ENCODE data around the gene KIF1C. TPM values are rescaled to one million over a fixed set of nuclear protein-coding genes. Genes with fewer than 3 reads are reported as not detected.

The KIF1C gene
- 61.7 and 68.4 TPM in 2 replicates for total RNA-seq
- long read RNA-seq, partial matches to known transcripts, result 3 of 4 reads
- long read RNA-seq, other reads (novel, unspliced or antisense), result 1 of 4 reads

GRCh38 chr17:4997302-4998026 lies at the start of gene KIF1C, which contains the start of gene INCA1:
TSS of gene KIF1C (plus strand) at chr17:4997950. CDS start at chr17:5000247, 2,297 bp downstream.
TSS of gene INCA1 (minus strand) at chr17:4997522. CDS start at chr17:4994437, 3,085 bp downstream.
- Mint-ChIP-seq H3K27ac (ENCODE audit: unreplicated experiment) (peak within 1 kb of the TSS; percentile 62), H3K27me3 (ENCODE audit: low read depth) (peaks cover 7% of the 10 kb centered on the region), H3K4me3 (peak within 1 kb of the TSS; percentile 88), H3K36me3 (ENCODE audit: low read depth) (peaks cover 5% of the 10 kb centered on the region), H3K9me3 (no peaks in the 10 kb centered on the region), H3K4me1 (peaks cover 15% of the 10 kb centered on the region)
- DNase-seq (ENCODE audit: low read depth, low spot score), result peak; percentile 84
- TF ChIP-seq CTCF (conservative IDR thresholded peaks at IDR 0.05), result peak; percentile 39

- Mint-ChIP-seq H3K4me1 (peaks cover 48% of the 10 kb centered on the region), H3K27ac (ENCODE audit: unreplicated experiment) (peak within 1 kb of the TSS; percentile 97), H3K36me3 (ENCODE audit: low read depth) (peaks cover 14% of the 10 kb centered on the region), H3K4me3 (peak within 1 kb of the TSS; percentile 96), H3K9me3 (no peaks in the 10 kb centered on the region), H3K27me3 (ENCODE audit: low read depth) (peaks cover 7% of the 10 kb centered on the region)
- DNase-seq (ENCODE audit: low read depth, low spot score), result peak; percentile 66
- TF ChIP-seq CTCF (conservative IDR thresholded peaks at IDR 0.05), result no peak
Measured at GRCh38 chr17:4948166-4948930, 49.4 kb upstream of the KIF1C start, which contains the start of gene PFN1. TSS of gene PFN1 (minus strand) at chr17:4948530. CDS start at chr17:4948394, 136 bp downstream.

GRCh38 chr17:4948931-4949320 lies 48.8 kb upstream of the KIF1C start:
- Mint-ChIP-seq H3K27me3 (ENCODE audit: low read depth) (peaks cover 7% of the 10 kb centered on the region), H3K9me3 (no peaks in the 10 kb centered on the region)

GRCh38 chr17:4949321-4950074 lies 48.3 kb upstream of the KIF1C start:
- Mint-ChIP-seq H3K4me3 (peak overlapping the region; percentile 96), H3K9me3 (no peaks in the 10 kb centered on the region), H3K36me3 (ENCODE audit: low read depth) (peaks cover 12% of the 10 kb centered on the region), H3K4me1 (peaks cover 45% of the 10 kb centered on the region), H3K27me3 (ENCODE audit: low read depth) (peaks cover 7% of the 10 kb centered on the region), H3K27ac (ENCODE audit: unreplicated experiment) (peak overlapping the region; percentile 12)
- TF ChIP-seq CTCF (conservative IDR thresholded peaks at IDR 0.05), result no peak
- peak; percentile 65 for DNase-seq (ENCODE audit: low read depth, low spot score)

More at GRCh38 chr17:4948931-4949320, 48.8 kb upstream of the KIF1C start:
- peak; percentile 67 for DNase-seq (ENCODE audit: low read depth, low spot score)
- Mint-ChIP-seq H3K27ac (ENCODE audit: unreplicated experiment) (peak overlapping the region; percentile 12), H3K4me3 (peak overlapping the region; percentile 96), H3K4me1 (peaks cover 46% of the 10 kb centered on the region), H3K36me3 (ENCODE audit: low read depth) (peaks cover 14% of the 10 kb centered on the region)
- TF ChIP-seq CTCF (conservative IDR thresholded peaks at IDR 0.05), result no peak
